SK-N-SH treated with all-trans-retinoic acid at 6 μM for 48 hours (cell line): ENCODE results near the gene PCK1.

Source experiments
- ARNTL ChIP-seq: fragments of 450-650 bp; formaldehyde crosslinking; IDR thresholded peaks from 2 replicates; pipeline ENCODE4 v1.5.0; 2020; ENCODE audit warnings: low read depth, mild to moderate bottlenecking, moderate library complexity, borderline replicate concordance
- BACH2 ChIP-seq: fragments of 250-450 bp; sonication (Bioruptor Pico); IDR thresholded peaks from 2 replicates; pipeline ENCODE4 v1.9.0; 2021; ENCODE audit warnings: mild to moderate bottlenecking, borderline replicate concordance
- PATZ1 ChIP-seq: fragments of 250-450 bp; sonication (Bioruptor Pico); IDR thresholded peaks from 2 replicates; pipeline ENCODE4 v1.8.0; 2020; ENCODE audit warnings: mild to moderate bottlenecking, moderate library complexity, borderline replicate concordance
- POU6F1 ChIP-seq: fragments of 250-450 bp; sonication (Bioruptor Pico); IDR thresholded peaks from 2 replicates; pipeline ENCODE4 v1.8.0; 2021; ENCODE audit warnings: low read depth, mild to moderate bottlenecking, moderate library complexity, borderline replicate concordance
- PPARA ChIP-seq: fragments of 250-450 bp; sonication (Bioruptor Pico); IDR thresholded peaks from 2 replicates; pipeline ENCODE4 v1.5.0; 2020; ENCODE audit warnings: mild to moderate bottlenecking, borderline replicate concordance
- RARB ChIP-seq: fragments of 250-450 bp; sonication (Bioruptor Pico); IDR thresholded peaks from 2 replicates; pipeline ENCODE4 v1.8.0; 2021; ENCODE audit warnings: mild to moderate bottlenecking, moderate library complexity
- TOX ChIP-seq: fragments of 250-450 bp; sonication (Bioruptor Pico); IDR thresholded peaks from 2 replicates; pipeline ENCODE4 v1.8.0; 2021; ENCODE audit warnings: mild to moderate bottlenecking, moderate library complexity, borderline replicate concordance
- ZFP30 ChIP-seq: fragments of 450-650 bp; formaldehyde crosslinking; IDR thresholded peaks from 2 replicates; pipeline ENCODE4 v1.5.0; 2022; ENCODE audit warnings: mild to moderate bottlenecking, moderate library complexity
- ZNF8 ChIP-seq: fragments of 450-650 bp; formaldehyde crosslinking; IDR thresholded peaks from 2 replicates; pipeline ENCODE4 v1.5.0; 2020; ENCODE audit warnings: mild to moderate bottlenecking, moderate library complexity

GRCh38 chr20:57613481-57613921 lies 52.6 kb downstream of the PCK1 start:
- TF ChIP-seq ARNTL (no peak), ZFP30 (CRISPR knock-in tag) (no peak), ZNF8 (no peak), POU6F1 (no peak), PPARA (no peak), PATZ1 (CRISPR knock-in tag) (no peak), TOX (CRISPR knock-in tag) (no peak), RARB (CRISPR knock-in tag) (no peak), BACH2 (CRISPR knock-in tag) (no peak)
